GM12878 (cell line): ENCODE measurements around the gene HOXD12. TPM values are rescaled to one million over a fixed set of nuclear protein-coding genes. Genes with fewer than 3 reads are reported as not detected.

Source experiments
- ATAC-seq: fragments of 200-7000 bp; cut with Tn5 transposase; 3 replicates; pipeline ENCODE4 v1.9.1; 2020; ENCODE audit warnings: mild to moderate bottlenecking, moderate library complexity
- BruUV-seq: library from RNA; stranded (reverse); fragments of 400-500 nt; replicated peaks from 2 replicates; lab custom pipeline; 2021; lab: Mats Ljungman, UMichigan
- CTCF ChIA-PET: fragments of 300-600 bp; sonication (Branson Sonifier 250); formaldehyde crosslinking; extraction: SDS; loops from one replicate; lab custom pipeline; 2021; ENCODE audit warnings: inconsistent platforms; lab: Yijun Ruan, JAX
- POLR2A ChIA-PET: fragments of 350-600 bp; formaldehyde crosslinking; extraction: SDS; loops from one replicate; lab custom pipeline; 2021; ENCODE audit warnings: inconsistent platforms; lab: Charles Lee
- RAD21 ChIA-PET: fragments of 300-600 bp; sonication (Branson Sonifier 250); formaldehyde crosslinking; loops from one replicate; lab custom pipeline; 2023; ENCODE audit warnings: antibody characterized with exemption; ENCODE audit not compliant: unreplicated experiment; lab: Charles Lee
- SMC1A ChIA-PET: fragments of 300-600 bp; sonication (Branson Sonifier 250); formaldehyde crosslinking; loops from one replicate; lab custom pipeline; 2023; ENCODE audit not compliant: unreplicated experiment, uncharacterized antibody; lab: Charles Lee
- DNase-seq: peaks from one replicate; pipeline ENCODE4 v3.0.0-alpha.2; 2011; ENCODE audit warnings: low read depth, low spot score
- FAIRE-seq: peaks from 3 replicates; lab custom pipeline; 2011; peaks lifted over from hg19 to GRCh38; lab: Jason Lieb, UNC
- H2AFZ ChIP-seq: 2 replicates; pipeline ENCODE4 v1.6.0; 2011; ENCODE audit warnings: low read depth, low read length, control low read depth; ENCODE audit not compliant: control insufficient read depth
- H3K27ac ChIP-seq: 2 replicates; pipeline ENCODE4 v1.5.1; 2011; ENCODE audit warnings: control low read depth; ENCODE audit not compliant: control insufficient read depth, insufficient read depth
- H3K27me3 ChIP-seq, 2 experiments: replicated peaks in 1 of 2; 2 replicates each; pipeline versions ENCODE4 v1.6.0 to v1.6.1; 2011; ENCODE audit warnings: low read length in 1 of 2; ENCODE audit not compliant: control insufficient read depth in 2 of 2, insufficient read depth in 2 of 2
- H3K36me3 ChIP-seq, 2 experiments: 2 replicates each; pipeline ENCODE4 v1.5.1; 2011; ENCODE audit warnings: low read length in 1 of 2; ENCODE audit not compliant: control insufficient read depth in 2 of 2, insufficient read depth in 2 of 2
- H3K4me1 ChIP-seq: 2 replicates; pipeline ENCODE4 v1.6.1; 2011; ENCODE audit warnings: mild to moderate bottlenecking, low read length, moderate library complexity, mixed read lengths; ENCODE audit not compliant: control insufficient read depth, insufficient read depth
- H3K4me2 ChIP-seq: 2 replicates; pipeline ENCODE4 v1.6.0; 2011; ENCODE audit warnings: control low read depth; ENCODE audit not compliant: control insufficient read depth, insufficient read depth
- H3K4me3 ChIP-seq: fragments of 200-600 bp; sonication (generic); 2 replicates; pipeline ENCODE4 v1.5.1; 2016
- H3K79me2 ChIP-seq: 2 replicates; pipeline ENCODE4 v1.6.0; 2011; ENCODE audit warnings: low read length; ENCODE audit not compliant: control insufficient read depth, insufficient read depth
- H3K9ac ChIP-seq: 2 replicates; pipeline ENCODE4 v1.8.0; 2011; ENCODE audit warnings: low read length, control low read depth, mixed read lengths; ENCODE audit not compliant: control insufficient read depth, insufficient read depth
- H3K9me3 ChIP-seq: replicated peaks from 3 replicates; pipeline ENCODE4 v1.5.1; 2011; ENCODE audit warnings: mild to moderate bottlenecking, low read length; ENCODE audit not compliant: control insufficient read depth, insufficient read depth
- H4K20me1 ChIP-seq: 2 replicates; pipeline ENCODE4 v1.6.0; 2011; ENCODE audit not compliant: control insufficient read depth, insufficient read depth
- EGR1 ChIP-seq, 2 experiments: IDR thresholded peaks; 1 replicate in 1 of 2; 2 replicates in 1 of 2; pipeline ENCODE4 v1.6.1; 2011 to 2012; ENCODE audit warnings: low read depth in 2 of 2, low read length in 2 of 2, borderline replicate concordance in 1 of 2, mild to moderate bottlenecking in 1 of 2, moderate library complexity in 1 of 2
- EP300 ChIP-seq, 2 experiments: fragments of 150-350 bp in 1 of 2; IDR thresholded peaks; 2 replicates each; pipeline ENCODE4 v1.6.1; 2011 to 2012; ENCODE audit warnings: low read depth in 2 of 2, low read length in 2 of 2, borderline replicate concordance in 1 of 2, improper control_type of control experiment in 1 of 2, inconsistent platforms in 1 of 2; ENCODE audit not compliant: control insufficient read depth in 1 of 2
- HDAC2 ChIP-seq: fragments of 200-600 bp; sonication (generic); IDR thresholded peaks from 2 replicates; pipeline ENCODE4 v1.6.1; 2017
- MEF2B ChIP-seq: fragments of 450-650 bp; IDR thresholded peaks from 2 replicates; pipeline ENCODE4 v1.6.1; 2018; ENCODE audit warnings: mild to moderate bottlenecking, moderate library complexity; ENCODE audit not compliant: partially characterized antibody, poor library complexity, severe bottlenecking
- MYB ChIP-seq: fragments of 150-350 bp; IDR thresholded peaks from 2 replicates; pipeline ENCODE4 v1.6.1; 2014; ENCODE audit warnings: mild to moderate bottlenecking, low read depth, low read length, borderline replicate concordance
- SREBF2 ChIP-seq: IDR thresholded peaks from 2 replicates; pipeline ENCODE4 v1.6.1; 2012; ENCODE audit warnings: mild to moderate bottlenecking, low read length
- TARDBP ChIP-seq: IDR thresholded peaks from 2 replicates; pipeline ENCODE4 v1.6.1; 2016; ENCODE audit warnings: borderline replicate concordance
- TCF3 ChIP-seq: IDR thresholded peaks from 2 replicates; pipeline ENCODE4 v1.6.1; 2012; ENCODE audit warnings: low read depth, mild to moderate bottlenecking, low read length, borderline replicate concordance; ENCODE audit not compliant: insufficient read depth
- WGBS: methylation state at CpG from one replicate; pipeline ENCODE4 v1.1.6; 2016; ENCODE audit warnings: low lambda C conversion rate; ENCODE audit not compliant: insufficient replicate concordance, insufficient coverage; ENCODE audit errors: missing lambda C conversion rate; 5-methylcytosine and 5-hydroxymethylcytosine counted together
- in situ Hi-C: fragments of 300-500 bp; cut with MboI; formaldehyde crosslinking; loops from 9 replicates; pipeline ENCODE4 v1.14.3; 2018; ENCODE audit warnings: mixed read lengths
- intact Hi-C: fragments of 100-400 bp; cut with micrococcal nuclease; formaldehyde crosslinking; loops from one replicate; pipeline ENCODE4 v1.14.2; 2022; ENCODE audit not compliant: unreplicated experiment
- polyA plus RNA-seq, 11 experiments: library from polyadenylated mRNA; depleted of rRNA in 4 of 11; unstranded in 6 of 11; stranded (reverse) in 5 of 11; fragments of >200 nt; fragmentation: Nextera tagmentation in 4 of 11; fragmentation: Illumina TruSeq in 1 of 11; extraction: Ambion mirVana in 4 of 11; extraction: Trizol in 1 of 11; gene quantifications; 1 replicate in 1 of 11; 2 replicates in 10 of 11; pipeline versions ENCODE4 v1.2.1 to v1.2.3, GENCODE V29; 2011 to 2016; ENCODE audit warnings: inconsistent platforms in 2 of 11, missing spikeins in 2 of 11, low read depth in 1 of 11
- total RNA-seq, 4 experiments: library from RNA; depleted of rRNA in 3 of 4; stranded (reverse); fragments of >200 nt in 3 of 4; fragmentation: Illumina TruSeq in 1 of 4; extraction: Trizol in 1 of 4; gene quantifications; 2 replicates each; pipeline versions ENCODE4 v1.2.1 to v1.2.3, GENCODE V29; 2013 to 2021
- TF ChIP-seq, protein P1 (sequence below): fragments of 450-650 bp; IDR thresholded peaks from 2 replicates; pipeline ENCODE4 v1.6.1; 2017; ENCODE audit warnings: antibody characterized with exemption, mild to moderate bottlenecking, moderate library complexity

Gene HOXD12
- total and polyA plus RNA-seq, 10 of the 15 experiments (the other 5 are each of a cell fraction or from before 2014, with no cell fraction given), result not detected

DNA sequence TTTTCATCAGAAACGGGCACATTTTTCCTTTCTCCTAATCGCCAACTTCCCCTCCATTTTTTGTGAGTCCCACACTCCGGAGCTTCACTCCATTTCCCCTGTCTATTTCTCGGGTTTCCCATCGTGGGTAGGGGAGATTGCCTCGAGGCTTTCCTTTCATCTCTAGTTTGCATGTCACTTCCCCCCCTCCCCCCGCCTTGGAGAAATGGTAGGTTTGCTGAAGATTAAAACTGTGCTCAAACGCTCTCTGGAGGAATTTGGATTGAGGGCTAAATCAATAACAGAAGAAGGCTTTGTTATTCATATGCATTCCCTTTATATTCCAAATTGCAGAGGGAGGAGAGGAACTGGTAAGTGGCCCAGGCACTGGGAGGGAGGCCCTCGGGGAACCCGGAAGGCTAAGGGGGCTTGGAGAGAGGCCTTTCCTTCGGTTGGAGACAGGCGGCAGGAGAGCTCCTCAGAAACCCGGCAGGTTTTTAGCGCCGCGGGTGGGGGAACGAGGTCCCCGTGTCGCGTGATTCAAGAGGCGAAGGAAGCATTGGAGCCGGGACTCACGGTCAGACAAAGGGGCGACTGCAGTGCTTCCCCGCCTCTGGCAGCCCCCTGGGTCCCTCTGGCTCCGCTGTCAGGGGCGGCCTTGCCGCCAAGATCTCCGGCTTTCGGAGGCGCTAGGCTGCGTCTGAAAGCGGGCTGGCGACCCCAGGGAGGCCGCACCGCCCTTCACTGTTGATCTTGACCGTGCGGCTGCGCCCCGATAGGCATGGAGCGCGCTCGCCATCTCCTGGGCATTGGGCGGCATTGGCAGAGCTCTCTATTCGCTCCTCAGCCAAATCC, 2.4 kb upstream of the HOXD12 start (continued):
- TF ChIP-seq, protein P1, sequence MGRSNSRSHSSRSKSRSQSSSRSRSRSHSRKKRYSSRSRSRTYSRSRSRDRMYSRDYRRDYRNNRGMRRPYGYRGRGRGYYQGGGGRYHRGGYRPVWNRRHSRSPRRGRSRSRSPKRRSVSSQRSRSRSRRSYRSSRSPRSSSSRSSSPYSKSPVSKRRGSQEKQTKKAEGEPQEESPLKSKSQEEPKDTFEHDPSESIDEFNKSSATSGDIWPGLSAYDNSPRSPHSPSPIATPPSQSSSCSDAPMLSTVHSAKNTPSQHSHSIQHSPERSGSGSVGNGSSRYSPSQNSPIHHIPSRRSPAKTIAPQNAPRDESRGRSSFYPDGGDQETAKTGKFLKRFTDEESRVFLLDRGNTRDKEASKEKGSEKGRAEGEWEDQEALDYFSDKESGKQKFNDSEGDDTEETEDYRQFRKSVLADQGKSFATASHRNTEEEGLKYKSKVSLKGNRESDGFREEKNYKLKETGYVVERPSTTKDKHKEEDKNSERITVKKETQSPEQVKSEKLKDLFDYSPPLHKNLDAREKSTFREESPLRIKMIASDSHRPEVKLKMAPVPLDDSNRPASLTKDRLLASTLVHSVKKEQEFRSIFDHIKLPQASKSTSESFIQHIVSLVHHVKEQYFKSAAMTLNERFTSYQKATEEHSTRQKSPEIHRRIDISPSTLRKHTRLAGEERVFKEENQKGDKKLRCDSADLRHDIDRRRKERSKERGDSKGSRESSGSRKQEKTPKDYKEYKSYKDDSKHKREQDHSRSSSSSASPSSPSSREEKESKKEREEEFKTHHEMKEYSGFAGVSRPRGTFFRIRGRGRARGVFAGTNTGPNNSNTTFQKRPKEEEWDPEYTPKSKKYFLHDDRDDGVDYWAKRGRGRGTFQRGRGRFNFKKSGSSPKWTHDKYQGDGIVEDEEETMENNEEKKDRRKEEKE, result no peak
- TF ChIP-seq MEF2B, result no peak
- TF ChIP-seq HDAC2, result no peak
- TF ChIP-seq TCF3, result no peak
- no peak for TF ChIP-seq MYB
- no peak for TF ChIP-seq SREBF2

DNA sequence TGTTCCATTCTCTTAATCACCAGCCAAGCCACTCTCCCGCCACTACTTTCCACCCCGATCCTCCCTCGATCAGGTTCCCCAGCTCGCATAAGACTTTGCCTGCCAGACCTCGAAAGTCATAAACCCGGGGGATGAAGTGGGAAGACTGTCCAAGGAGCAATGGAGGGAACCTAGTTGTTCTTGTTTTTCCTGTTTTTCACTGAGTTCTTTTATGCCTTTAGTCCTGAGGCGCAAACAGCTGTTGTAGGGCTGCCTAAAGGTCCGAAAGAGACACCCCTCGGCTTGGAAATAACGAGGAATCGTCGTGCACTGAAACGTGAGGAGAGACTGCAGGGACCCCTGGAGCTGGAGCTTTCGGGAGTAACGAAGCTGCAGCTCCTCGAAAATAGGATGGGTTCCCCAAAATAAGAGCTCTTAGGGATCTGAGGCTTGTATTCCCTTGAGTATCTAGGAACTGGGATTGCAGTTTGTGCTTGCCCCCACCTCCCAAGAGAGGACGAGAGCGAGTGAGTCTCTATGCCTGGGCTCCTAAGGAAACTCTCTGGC, 1.7 kb upstream of the HOXD12 start:
- ATAC-seq (no peak), FAIRE-seq (no peak), DNase-seq (no peak)
- ChIA-PET RAD21 (interaction anchor here (0.6 to 3.0 kb wide), 6 partner anchors 408 to 894 kb away, joined by 3 to 50 read pairs (median 4); no protein-coding TSS in a partner anchor), SMC1A (interaction anchor here (0.8 to 4.7 kb wide), 4 partner anchors 9 to 846 kb away, joined by 3 to 56 read pairs (median 6); no protein-coding TSS in a partner anchor), CTCF (interaction anchor here (0.6 to 3.7 kb wide), 17 partner anchors 9 to 1034 kb away, joined by 3 to 83 read pairs (median 4); no protein-coding TSS in a partner anchor), POLR2A (no interaction called here)
- intact Hi-C loops, result loop anchor here (1.0 to 2.0 kb wide), 5 partner anchors 408 to 847 kb away; no protein-coding TSS in a partner anchor
- no peaks in the 10 kb centered on the region for H3K36me3 ChIP-seq
- H2AFZ ChIP-seq, result no peak overlapping the region
- no peaks in the 10 kb centered on the region for H4K20me1 ChIP-seq
- no peaks in the 10 kb centered on the region; the same call in 2 of the 3 replicates for H3K9me3 ChIP-seq
- H3K79me2 ChIP-seq, result no peaks in the 10 kb centered on the region
- no peak overlapping the region for H3K4me3 ChIP-seq
- H3K4me2 ChIP-seq, result peak overlapping the region; percentile 87; the same call in 1 of the 2 replicates
- in situ Hi-C loops, result loop anchor here (5.0 kb wide), 2 partner anchors 411 to 731 kb away; no protein-coding TSS in a partner anchor
- no peak for TF ChIP-seq EGR1 (IDR thresholded peaks at IDR 0.05; ENCODE audit: borderline replicate concordance in 1 of 2, low read depth in 2 of 2, low read length in 2 of 2)
- TF ChIP-seq EP300 (IDR thresholded peaks at IDR 0.05; ENCODE audit: borderline replicate concordance in 1 of 2, control insufficient read depth in 1 of 2, low read depth in 2 of 2, low read length in 2 of 2), result no peak
- no peak for TF ChIP-seq TARDBP
- no peak overlapping the region for H3K9ac ChIP-seq
- peaks cover 3% of the 10 kb centered on the region; the same call in 1 of the 2 replicates for H3K4me1 ChIP-seq
- BruUV-seq, result no TSS peak
- WGBS, result 10% methylated on average over 18 of the region's 18 CpGs
- H3K27me3 ChIP-seq, result peaks cover 14 to 34% of the 10 kb centered on the region in 2 experiments
- H3K27ac ChIP-seq, result no peak overlapping the region
